Stimulated activated effector memory CD8-positive, alpha-beta T cell treated with anti-CD3 and anti-CD28 coated beads, Interleukin-12 subunit alpha, Interleukin-12 subunit beta, amount 100 ng/mL, for 72 hours (primary cell): ENCODE measurements around the gene FNDC3B.

ENCODE experiments used
- ATAC-seq: fragments of 150-1000 bp; cut with Tn5 transposase; 2 replicates; pipeline ENCODE4 v1.10.0; 2021
- DNase-seq, 2 donors: peaks; one replicate each; pipeline ENCODE4 v3.0.0; 2021 to 2022; ENCODE audit warnings: low spot score in 2 of 2
- H3K27ac Mint-ChIP-seq: one replicate; pipeline ENCODE4 v1.8.0; 2022; ENCODE audit warnings: mild to moderate bottlenecking, mixed read lengths
- H3K36me3 Mint-ChIP-seq: one replicate; pipeline ENCODE4 v1.8.0; 2022; ENCODE audit warnings: mild to moderate bottlenecking, mixed read lengths
- H3K4me1 Mint-ChIP-seq: one replicate; pipeline ENCODE4 v1.8.0; 2022; ENCODE audit warnings: mixed read lengths
- H3K4me3 Mint-ChIP-seq: one replicate; pipeline ENCODE4 v1.8.0; 2022; ENCODE audit warnings: mild to moderate bottlenecking, mixed read lengths
- H3K9me3 Mint-ChIP-seq: one replicate; pipeline ENCODE4 v1.8.0; 2022; ENCODE audit warnings: mixed read lengths

FNDC3B gene

DNA sequence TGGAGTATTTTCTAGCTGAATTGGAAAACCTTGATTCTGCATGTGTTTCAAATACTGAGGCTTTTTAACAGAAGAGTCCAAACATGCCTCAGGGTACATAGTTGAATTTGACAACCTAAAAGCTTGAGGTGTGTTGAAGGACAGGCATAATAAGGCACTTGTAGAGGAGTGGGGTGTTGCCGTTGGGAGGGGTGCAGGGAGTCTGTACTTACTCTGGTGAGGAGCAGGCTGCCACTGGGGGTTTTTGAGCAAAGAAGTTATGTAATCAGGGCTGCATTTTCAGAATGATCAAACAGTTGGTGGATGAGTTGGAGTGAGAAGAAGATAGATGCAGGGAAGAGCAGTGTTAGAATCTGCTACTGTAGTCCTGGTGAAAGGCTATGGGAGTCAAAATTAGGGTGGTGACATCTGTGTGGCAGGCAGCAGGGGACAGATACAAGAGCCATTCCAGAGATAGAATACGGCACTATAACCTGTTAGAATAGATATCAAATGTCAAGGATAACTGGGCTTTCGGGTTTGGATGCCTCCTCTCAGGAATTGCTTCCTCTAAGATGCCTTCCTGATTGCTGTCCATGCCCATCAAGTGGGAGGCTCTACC, 247.3 kb downstream of the FNDC3B start:
- Mint-ChIP-seq H3K27ac (peak overlapping the region; percentile 18), H3K36me3 (peaks cover 25% of the 10 kb centered on the region), H3K9me3 (no peaks in the 10 kb centered on the region), H3K4me1 (peaks cover 35% of the 10 kb centered on the region), H3K4me3 (no peak overlapping the region)
- no peak for ATAC-seq
- DNase-seq, result no peak

DNA sequence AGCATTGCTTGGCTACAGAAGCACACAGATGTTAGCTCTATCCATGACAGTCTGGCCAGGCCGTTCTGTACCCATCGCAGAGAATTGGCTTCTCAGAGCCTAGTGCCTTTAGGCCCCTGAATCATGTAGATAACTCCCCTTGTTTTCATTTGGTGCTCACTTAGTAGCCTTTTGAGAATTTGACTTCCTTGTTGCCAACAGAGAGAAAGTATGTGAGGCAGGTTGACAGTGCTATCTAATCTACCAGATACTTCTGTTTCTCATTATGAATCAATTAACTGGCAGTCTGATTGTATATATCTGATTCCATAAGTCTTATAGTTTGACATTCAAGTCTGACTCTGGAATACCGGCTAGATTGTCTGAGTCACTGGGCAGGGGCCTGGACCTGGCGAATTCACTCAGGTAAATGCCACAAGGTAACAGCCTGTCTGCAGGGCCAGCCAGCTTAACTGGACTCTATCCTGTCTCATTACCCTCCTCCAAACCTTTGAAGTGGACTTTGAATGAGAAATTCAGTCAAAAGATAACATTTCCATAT, 248.6 kb downstream of the FNDC3B start:
- no peak for DNase-seq
- peaks cover 19% of the 10 kb centered on the region for H3K36me3 Mint-ChIP-seq
- no peak for ATAC-seq
- no peak overlapping the region for H3K27ac Mint-ChIP-seq
- peaks cover 35% of the 10 kb centered on the region for H3K4me1 Mint-ChIP-seq
- H3K4me3 Mint-ChIP-seq, result no peak overlapping the region
- no peaks in the 10 kb centered on the region for H3K9me3 Mint-ChIP-seq

DNA sequence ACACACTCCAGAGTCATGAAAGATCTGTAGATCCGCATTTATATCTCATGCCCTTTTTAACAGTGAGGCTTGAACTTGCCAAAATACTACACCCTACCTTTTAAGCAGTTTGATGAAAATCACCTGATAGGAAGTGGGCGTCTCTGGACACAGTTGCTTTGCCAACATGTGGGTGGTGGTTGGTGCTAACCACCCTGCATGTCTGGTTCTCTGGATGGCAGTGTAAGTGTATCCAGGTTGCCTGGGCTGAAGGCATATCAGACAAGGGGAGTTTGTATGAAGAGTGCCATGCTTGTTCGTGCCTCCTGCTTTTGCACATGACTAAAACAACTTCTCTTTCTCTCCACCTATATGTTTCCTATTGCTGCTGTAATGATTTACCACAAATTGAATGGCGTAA, 249.3 kb downstream of the FNDC3B start:
- Mint-ChIP-seq H3K27ac (no peak overlapping the region), H3K4me3 (no peak overlapping the region), H3K36me3 (peaks cover 19% of the 10 kb centered on the region), H3K9me3 (no peaks in the 10 kb centered on the region), H3K4me1 (peaks cover 35% of the 10 kb centered on the region)
- ATAC-seq (no peak), DNase-seq (no peak)

DNA sequence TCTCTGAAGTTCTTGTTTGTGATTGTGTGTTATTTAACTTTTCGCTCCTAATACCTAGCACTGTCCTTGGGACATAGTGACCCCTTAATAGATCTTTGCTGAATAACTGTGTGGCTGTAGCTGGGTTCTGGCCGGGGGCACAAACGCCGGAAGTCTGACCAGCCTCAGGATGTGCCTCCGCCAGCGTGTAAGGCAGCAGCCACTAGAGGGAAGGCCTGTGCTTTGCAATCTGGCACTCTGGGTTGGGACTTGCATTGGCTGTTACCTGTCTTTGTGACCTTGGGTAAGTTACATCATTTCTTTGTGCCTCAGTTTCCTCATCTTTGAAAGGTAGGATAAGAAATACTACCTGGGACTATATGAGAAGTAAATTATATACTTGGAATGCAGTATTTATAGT, 250.2 kb downstream of the FNDC3B start:
- Mint-ChIP-seq H3K9me3 (no peaks in the 10 kb centered on the region), H3K4me3 (no peak overlapping the region), H3K27ac (no peak overlapping the region), H3K4me1 (peaks cover 35% of the 10 kb centered on the region), H3K36me3 (peaks cover 19% of the 10 kb centered on the region)
- ATAC-seq, result no peak
- DNase-seq, result no peak

DNA sequence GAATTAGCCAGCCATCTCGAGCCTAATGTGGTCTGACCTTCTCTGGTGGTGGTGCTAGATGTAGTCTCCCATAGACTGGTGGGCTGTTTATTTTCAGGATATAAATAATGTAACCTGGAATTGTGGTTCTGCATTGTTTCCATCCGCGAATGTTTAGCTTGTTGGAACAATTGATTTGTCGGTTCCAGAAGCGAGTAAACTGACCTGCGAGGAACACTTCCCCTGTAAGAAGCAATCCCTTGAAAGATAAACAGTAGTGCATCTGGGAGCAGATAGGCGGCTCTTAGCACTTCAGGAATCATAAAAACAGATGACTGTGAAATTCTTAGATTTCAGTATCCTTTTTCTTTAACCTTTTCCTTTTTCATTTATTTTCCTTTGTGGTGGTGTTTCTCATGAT, 251.1 kb downstream of the FNDC3B start:
- ATAC-seq (no peak), DNase-seq (no peak)
- no peak overlapping the region for H3K4me3 Mint-ChIP-seq
- no peak overlapping the region for H3K27ac Mint-ChIP-seq
- H3K9me3 Mint-ChIP-seq, result no peaks in the 10 kb centered on the region
- H3K36me3 Mint-ChIP-seq, result peaks cover 22% of the 10 kb centered on the region
- H3K4me1 Mint-ChIP-seq, result peaks cover 29% of the 10 kb centered on the region

DNA sequence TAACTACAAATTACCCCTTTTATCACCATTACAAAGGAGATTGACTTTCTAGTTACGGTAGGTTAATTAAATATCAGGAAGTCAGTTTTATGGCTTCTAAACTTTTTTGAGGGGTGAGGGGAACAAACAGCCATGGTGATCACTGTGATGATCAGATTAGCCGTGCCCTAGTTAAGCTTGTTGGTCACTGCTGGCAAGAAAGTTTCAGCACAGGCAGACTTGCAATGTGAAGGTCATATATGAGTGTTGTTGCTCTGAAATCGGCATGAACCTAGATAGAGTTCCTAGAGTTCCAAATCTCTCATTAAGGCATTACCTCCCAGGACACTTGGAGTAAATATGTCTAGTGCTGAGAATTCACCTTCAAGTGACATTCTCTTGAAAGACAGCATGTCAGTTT, 252.3 kb downstream of the FNDC3B start:
- no peaks in the 10 kb centered on the region for H3K9me3 Mint-ChIP-seq
- H3K36me3 Mint-ChIP-seq, result peaks cover 22% of the 10 kb centered on the region
- DNase-seq, result no peak
- no peak overlapping the region for H3K4me3 Mint-ChIP-seq
- ATAC-seq, result no peak
- peaks cover 29% of the 10 kb centered on the region for H3K4me1 Mint-ChIP-seq
- H3K27ac Mint-ChIP-seq, result no peak overlapping the region

DNA sequence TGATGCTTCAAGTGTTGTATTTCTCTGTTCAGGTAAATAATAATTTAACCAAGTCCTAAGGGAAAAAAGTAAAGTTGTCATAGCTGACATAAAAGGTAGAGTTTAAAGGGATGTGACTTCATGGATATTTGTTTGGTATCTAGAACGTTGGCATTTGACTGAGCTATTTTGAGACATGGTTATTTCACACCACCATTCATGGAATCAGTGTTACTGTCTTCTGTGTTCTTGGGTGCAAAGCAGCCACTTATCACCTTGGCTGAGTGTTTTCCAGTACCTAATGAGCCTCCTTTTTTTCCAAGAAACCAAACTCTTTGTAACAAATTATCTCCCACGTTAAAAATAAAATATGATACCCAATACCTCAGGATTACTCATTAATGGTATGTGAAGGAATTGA, 253.0 kb downstream of the FNDC3B start:
- Mint-ChIP-seq H3K4me1 (peaks cover 24% of the 10 kb centered on the region), H3K4me3 (no peak overlapping the region), H3K27ac (peak overlapping the region; percentile 2), H3K9me3 (no peaks in the 10 kb centered on the region), H3K36me3 (peaks cover 28% of the 10 kb centered on the region)
- ATAC-seq (no peak), DNase-seq (no peak)

DNA sequence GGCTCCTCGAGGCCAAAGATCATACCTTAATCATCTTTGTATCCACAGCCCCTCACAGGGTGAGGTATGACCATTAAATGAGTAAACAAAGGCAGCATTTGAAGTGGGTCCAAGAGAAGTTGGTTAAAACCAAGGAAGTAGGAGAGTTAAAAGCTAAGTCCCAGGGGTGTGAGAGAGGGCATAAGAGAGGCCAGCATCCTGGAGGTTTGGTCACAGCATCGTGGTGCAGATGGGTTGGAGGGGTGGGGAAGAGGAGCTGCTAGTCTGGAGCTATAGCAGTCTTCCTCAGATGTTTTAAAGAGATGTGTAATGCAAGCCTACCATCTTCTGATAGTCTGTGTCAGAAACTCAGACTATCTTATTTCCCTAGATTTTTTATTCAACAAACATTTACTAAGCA, 253.7 kb downstream of the FNDC3B start:
- H3K4me3 Mint-ChIP-seq, result no peak overlapping the region
- peaks cover 17% of the 10 kb centered on the region for H3K4me1 Mint-ChIP-seq
- ATAC-seq (no peak), DNase-seq (no peak)
- peaks cover 31% of the 10 kb centered on the region for H3K36me3 Mint-ChIP-seq
- H3K27ac Mint-ChIP-seq, result peak overlapping the region; percentile 2
- no peaks in the 10 kb centered on the region for H3K9me3 Mint-ChIP-seq

DNA sequence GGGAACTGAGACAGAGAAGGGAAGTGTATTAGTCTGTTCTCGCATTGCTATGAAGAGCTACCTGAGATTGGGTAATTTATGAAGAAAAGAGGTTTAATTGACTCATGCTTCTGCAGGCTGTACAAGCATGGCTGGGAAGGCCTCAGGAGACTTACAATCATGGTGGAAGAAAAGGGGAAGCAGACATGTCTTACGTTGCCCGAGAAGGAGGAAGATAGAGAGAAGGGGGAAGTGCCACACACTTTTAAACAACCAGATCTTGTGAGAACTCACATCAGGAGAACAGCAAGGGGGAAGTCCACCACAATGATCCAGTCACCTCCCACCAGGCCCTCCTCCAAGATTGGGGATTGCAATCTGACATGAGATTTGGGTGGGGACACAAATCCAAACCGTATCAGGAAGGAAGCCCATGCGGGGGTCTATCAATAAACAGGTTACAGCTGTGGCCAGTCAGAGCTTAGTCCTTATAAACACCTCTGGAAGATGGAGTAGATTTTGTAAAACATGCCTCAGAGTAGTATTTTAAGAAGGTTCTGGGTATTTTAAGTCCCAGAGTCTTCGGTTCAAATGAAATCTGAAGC, 254.9 kb downstream of the FNDC3B start:
- Mint-ChIP-seq H3K36me3 (peaks cover 35% of the 10 kb centered on the region), H3K4me3 (no peak overlapping the region), H3K27ac (no peak overlapping the region), H3K4me1 (peaks cover 5% of the 10 kb centered on the region), H3K9me3 (no peaks in the 10 kb centered on the region)
- DNase-seq (no peak), ATAC-seq (no peak)

DNA sequence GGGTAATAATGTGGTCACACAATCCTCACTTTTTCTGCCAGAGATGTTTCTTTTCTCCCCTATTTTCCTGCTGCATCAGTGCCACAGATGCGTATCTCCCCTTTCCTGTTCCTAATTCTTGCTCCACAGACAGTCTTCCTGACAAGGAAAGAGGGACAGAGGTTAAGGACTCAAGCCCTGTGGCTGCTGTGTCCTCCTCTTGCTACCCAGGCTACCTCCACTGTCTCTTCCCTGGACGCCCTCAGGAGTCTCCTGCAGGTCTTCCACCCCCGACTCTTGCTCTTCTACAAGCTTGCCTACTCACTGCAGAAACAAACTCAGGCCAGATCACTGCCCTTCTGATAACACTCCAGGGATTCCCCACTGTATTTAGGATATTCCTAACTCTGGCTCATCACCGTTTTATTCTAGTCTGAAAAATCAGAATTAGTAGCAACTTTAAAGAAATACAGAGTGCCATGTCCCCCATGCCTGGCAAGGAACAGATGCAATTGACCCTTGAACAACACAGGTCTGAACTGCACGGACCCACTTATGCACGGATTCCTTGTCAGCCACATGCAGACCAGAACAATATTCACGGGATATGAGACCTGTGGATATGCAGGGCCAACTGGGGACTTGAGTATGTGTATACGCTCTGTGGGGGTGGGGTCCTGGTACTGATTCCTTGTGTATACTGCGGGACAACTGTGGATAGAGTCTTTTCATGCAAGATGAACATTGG, 257.0 kb downstream of the FNDC3B start:
- ATAC-seq (no peak), DNase-seq (no peak)
- Mint-ChIP-seq H3K4me1 (no peaks in the 10 kb centered on the region), H3K9me3 (no peaks in the 10 kb centered on the region), H3K36me3 (peaks cover 49% of the 10 kb centered on the region), H3K4me3 (no peak overlapping the region), H3K27ac (no peak overlapping the region)

DNA sequence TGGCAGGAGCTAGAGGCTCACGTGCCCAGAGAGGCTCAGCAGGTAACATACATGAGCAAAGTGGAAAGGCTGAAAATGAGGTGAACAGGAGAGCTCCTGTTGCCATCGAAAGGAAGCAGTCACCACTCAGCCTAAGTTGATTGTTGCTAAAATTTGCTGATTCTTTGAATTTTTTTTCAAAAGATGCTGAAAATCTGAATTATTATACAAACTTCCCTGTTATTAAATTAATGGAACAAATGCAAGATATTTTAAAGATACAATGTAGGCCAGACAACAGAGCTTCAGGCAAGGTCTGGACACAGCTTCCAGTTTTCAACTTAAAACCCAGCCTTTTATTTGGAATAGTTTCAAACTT, 257.6 kb downstream of the FNDC3B start:
- ATAC-seq, result no peak
- H3K9me3 Mint-ChIP-seq, result no peaks in the 10 kb centered on the region
- no peaks in the 10 kb centered on the region for H3K4me1 Mint-ChIP-seq
- no peak for DNase-seq
- H3K36me3 Mint-ChIP-seq, result peaks cover 49% of the 10 kb centered on the region
- H3K4me3 Mint-ChIP-seq, result no peak overlapping the region
- no peak overlapping the region for H3K27ac Mint-ChIP-seq

DNA sequence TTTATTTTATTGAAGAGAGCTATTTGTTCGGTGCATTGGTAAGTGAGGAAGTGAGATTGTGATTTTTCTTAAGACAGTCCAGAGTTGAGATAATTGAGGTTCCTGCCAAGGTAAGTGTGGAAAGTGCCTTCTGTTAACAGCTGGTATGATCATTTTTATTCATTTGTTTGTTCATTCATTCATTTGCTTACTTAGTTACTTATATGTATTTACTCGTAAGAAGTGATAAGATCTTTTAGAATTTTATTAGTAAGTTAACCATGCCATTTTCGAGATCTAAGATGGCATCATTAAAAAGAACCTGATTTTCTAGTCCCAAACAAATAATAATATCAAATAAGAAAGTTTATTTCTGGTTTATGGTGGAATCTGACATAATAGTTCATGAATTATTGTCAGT, 258.9 kb downstream of the FNDC3B start:
- peaks cover 49% of the 10 kb centered on the region for H3K36me3 Mint-ChIP-seq

DNA sequence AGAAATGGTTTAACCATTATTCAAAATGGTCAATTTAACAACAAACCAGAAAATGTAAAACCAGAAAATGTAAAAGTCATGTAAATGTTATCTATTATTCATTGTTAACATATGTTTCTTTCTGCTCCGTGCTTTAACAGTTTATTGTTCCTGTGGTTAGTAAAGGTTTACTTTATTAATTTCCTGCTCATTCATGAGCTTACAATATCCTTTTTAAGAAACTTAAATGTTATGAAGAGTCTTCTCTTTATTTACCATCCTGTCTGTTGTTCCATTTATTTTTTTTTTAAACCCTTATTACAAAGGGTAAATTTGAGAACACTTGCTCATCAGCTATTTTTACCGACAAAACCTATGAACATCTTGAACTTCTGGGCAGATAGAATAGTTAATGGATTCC, 260.8 kb downstream of the FNDC3B start:
- DNase-seq (no peak), ATAC-seq (no peak)
- no peaks in the 10 kb centered on the region for H3K9me3 Mint-ChIP-seq
- no peak overlapping the region for H3K4me3 Mint-ChIP-seq
- no peaks in the 10 kb centered on the region for H3K4me1 Mint-ChIP-seq
- H3K36me3 Mint-ChIP-seq, result peaks cover 49% of the 10 kb centered on the region
- H3K27ac Mint-ChIP-seq, result no peak overlapping the region

More for the DNA sequence above, 258.9 kb downstream of the FNDC3B start:
- Mint-ChIP-seq H3K4me1 (no peaks in the 10 kb centered on the region), H3K4me3 (no peak overlapping the region), H3K27ac (no peak overlapping the region), H3K9me3 (no peaks in the 10 kb centered on the region)
- no peak for ATAC-seq
- DNase-seq, result no peak

DNA sequence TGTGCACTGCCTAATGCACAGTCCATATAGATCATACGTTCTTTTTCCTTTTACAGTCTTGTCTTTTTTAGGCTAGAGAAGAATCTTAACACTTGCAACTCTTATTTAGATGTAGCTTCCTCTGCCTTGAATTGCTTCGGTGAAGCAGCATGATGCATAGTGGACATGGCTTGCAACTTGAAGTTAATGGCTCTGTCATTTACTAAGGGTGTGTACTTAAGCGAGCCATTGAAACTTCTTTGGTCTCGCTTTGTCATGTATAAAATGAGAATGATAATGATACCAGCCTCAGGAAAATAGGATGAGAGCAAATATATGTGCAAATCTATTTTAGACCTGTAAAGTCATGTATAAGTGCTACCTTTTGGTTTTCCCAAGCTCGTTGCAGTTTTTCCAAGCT, 261.5 kb downstream of the FNDC3B start:
- no peak overlapping the region for H3K27ac Mint-ChIP-seq
- no peaks in the 10 kb centered on the region for H3K9me3 Mint-ChIP-seq
- ATAC-seq (no peak), DNase-seq (no peak)
- H3K4me1 Mint-ChIP-seq, result no peaks in the 10 kb centered on the region
- peaks cover 47% of the 10 kb centered on the region for H3K36me3 Mint-ChIP-seq
- no peak overlapping the region for H3K4me3 Mint-ChIP-seq

DNA sequence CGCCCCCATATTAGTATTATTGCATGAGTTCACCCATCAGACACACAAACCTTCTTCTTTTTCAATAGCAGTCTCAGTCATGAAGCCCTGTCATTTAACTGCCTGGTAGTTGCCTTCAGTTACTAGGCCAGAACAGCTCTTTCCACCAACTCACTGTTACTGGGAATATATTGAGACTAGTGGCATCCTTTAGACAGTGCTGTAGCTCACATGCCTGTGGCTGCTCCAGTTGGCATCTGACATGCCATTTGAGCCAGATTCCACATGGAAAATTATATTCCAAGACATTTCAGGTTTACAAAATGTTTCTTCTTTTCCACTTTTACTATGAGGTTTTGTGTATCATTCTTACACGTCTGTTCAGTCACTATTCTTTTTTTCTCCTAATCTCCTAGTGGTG, 262.8 kb downstream of the FNDC3B start:
- Mint-ChIP-seq H3K9me3 (no peaks in the 10 kb centered on the region), H3K36me3 (peaks cover 39% of the 10 kb centered on the region), H3K4me3 (no peak overlapping the region), H3K4me1 (no peaks in the 10 kb centered on the region), H3K27ac (no peak overlapping the region)
- DNase-seq (no peak), ATAC-seq (no peak)

DNA sequence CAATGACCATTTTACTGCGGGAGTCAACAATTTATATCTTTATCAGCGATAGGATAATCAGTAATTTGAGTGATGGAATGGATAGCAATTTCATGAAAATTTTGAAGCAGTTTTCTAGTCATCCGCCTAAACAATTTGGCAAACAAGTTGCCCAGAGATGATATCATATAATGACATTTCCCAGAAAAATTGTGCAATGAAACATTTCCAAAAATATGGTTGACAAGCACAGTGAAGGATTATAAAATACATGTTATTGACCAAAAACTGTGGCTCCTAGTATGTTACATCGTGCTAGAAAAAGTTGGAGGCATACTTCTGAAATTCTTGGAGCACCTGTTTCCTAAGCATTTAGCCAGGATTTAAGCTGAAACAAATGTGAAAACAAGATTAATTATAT, 263.8 kb downstream of the FNDC3B start:
- Mint-ChIP-seq H3K27ac (no peak overlapping the region), H3K4me1 (no peaks in the 10 kb centered on the region), H3K9me3 (no peaks in the 10 kb centered on the region), H3K36me3 (peaks cover 40% of the 10 kb centered on the region), H3K4me3 (no peak overlapping the region)
- no peak for DNase-seq
- ATAC-seq, result no peak
